Esophagus muscularis mucosa (tissue), 4 donors: ENCODE results near the gene PIM3. TPM values are rescaled to one million over a fixed set of nuclear protein-coding genes. Genes with fewer than 3 reads are reported as not detected.

ENCODE experiments used
- DNase-seq: peaks from one replicate; pipeline ENCODE4 v3.0.0-alpha.2; 2017; ENCODE audit errors: extremely low spot score
- H3K27ac ChIP-seq, 4 donors: fragments of 200-600 bp; sonication (generic); replicated peaks in 1 of 4; 1 replicate in 3 of 4; 2 replicates in 1 of 4; pipeline ENCODE4 v1.5.1; 2016 to 2019; ENCODE audit warnings: mild to moderate bottlenecking in 1 of 4
- H3K27me3 ChIP-seq, 4 donors: fragments of 200-600 bp; sonication (generic); one replicate each; pipeline versions ENCODE4 v1.5.1 to v1.6.0; 2016 to 2019
- H3K36me3 ChIP-seq, 4 donors: fragments of 200-600 bp; sonication (generic); one replicate each; pipeline ENCODE4 v1.5.1; 2016 to 2019
- H3K4me1 ChIP-seq, 4 donors: fragments of 200-600 bp; sonication (generic); one replicate each; pipeline ENCODE4 v1.5.1; 2016 to 2019
- H3K4me3 ChIP-seq, 4 donors: fragments of 200-600 bp; sonication (generic); 1 replicate in 2 of 4; 2 replicates in 2 of 4; pipeline ENCODE4 v1.5.1; 2016 to 2019; ENCODE audit warnings: mild to moderate bottlenecking in 4 of 4, moderate library complexity in 1 of 4
- H3K9me3 ChIP-seq, 4 donors: fragments of 200-600 bp; sonication (generic); 1 replicate in 3 of 4; 2 replicates in 1 of 4; pipeline ENCODE4 v1.5.1; 2016 to 2019
- EP300 ChIP-seq: sonication (generic); formaldehyde crosslinking; IDR thresholded peaks from one replicate; pipeline ENCODE4 v1.6.1; 2017; ENCODE audit warnings: antibody characterized with exemption
- POLR2A ChIP-seq: fragments of 450-650 bp; IDR thresholded peaks from one replicate; pipeline ENCODE4 v1.6.1; 2017; ENCODE audit warnings: antibody characterized with exemption, moderate library complexity, mild to moderate bottlenecking, low read depth
- POLR2AphosphoS5 ChIP-seq, 2 donors: sonication (generic); formaldehyde crosslinking; IDR thresholded peaks; one replicate each; pipeline ENCODE4 v1.6.1; 2017; ENCODE audit warnings: antibody characterized with exemption in 2 of 2
- WGBS: methylation state at CpG from one replicate; pipeline ENCODE4 v1.1.5; 2018; 5-methylcytosine and 5-hydroxymethylcytosine counted together
- intact Hi-C: fragments of 100-400 bp; cut with DNase I; formaldehyde crosslinking; loops from one replicate; pipeline ENCODE4 v1.15.1; 2023
- total RNA-seq, 4 donors: library from RNA; depleted of rRNA; stranded (reverse); fragments of >200 nt; gene quantifications; one replicate each; pipeline versions ENCODE4 v1.1.0 to v1.2.1, GENCODE V29; 2016
- TF ChIP-seq, protein P1 (sequence below), 3 experiments: fragments of 200-600 bp in 2 of 3; fragments of 450-650 bp in 1 of 3; sonication (generic) in 2 of 3; IDR thresholded peaks; one replicate each; pipeline ENCODE4 v1.5.1; 2017 to 2019; ENCODE audit warnings: antibody characterized with exemption in 3 of 3, mild to moderate bottlenecking in 2 of 3, moderate library complexity in 1 of 3

The PIM3 gene
- total RNA-seq, 4 donors from 2014 or later = 36.1 to 106 (median 56.5) TPM

DNA sequence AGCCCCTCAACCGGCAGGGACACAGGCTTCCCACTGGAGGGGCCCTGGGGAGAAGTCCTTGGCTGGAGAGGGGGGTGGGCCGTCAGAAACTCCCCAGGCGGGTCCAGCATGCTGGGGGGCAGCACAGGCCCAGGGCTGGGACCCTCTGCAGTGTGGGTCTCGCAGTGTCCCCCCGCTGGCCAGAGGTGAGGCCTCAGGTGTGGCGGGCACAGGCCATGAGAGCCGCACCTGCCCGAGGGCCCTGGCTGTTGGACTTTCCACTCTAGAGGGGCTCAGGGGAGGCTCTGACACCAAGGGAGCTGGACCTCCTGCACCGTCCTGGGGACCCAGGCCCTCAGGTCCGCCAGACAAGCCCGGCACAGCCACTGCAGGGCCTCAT, 10.7 kb upstream of the PIM3 start:
- WGBS = 66% methylated on average over 4 of the region's 11 CpGs
- Histone ChIP-seq H3K27ac (peak overlapping the region in 1 of 4 donors; percentile 40), H3K36me3 (no peaks in the 10 kb centered on the region), H3K4me1 (peaks cover 33 to 39% (median 34%) of the 10 kb centered on the region in 4 donors), H3K9me3 (no peaks in the 10 kb centered on the region), H3K4me3 (no peak overlapping the region), H3K27me3 (no peaks in the 10 kb centered on the region)
- TF ChIP-seq, protein P1, sequence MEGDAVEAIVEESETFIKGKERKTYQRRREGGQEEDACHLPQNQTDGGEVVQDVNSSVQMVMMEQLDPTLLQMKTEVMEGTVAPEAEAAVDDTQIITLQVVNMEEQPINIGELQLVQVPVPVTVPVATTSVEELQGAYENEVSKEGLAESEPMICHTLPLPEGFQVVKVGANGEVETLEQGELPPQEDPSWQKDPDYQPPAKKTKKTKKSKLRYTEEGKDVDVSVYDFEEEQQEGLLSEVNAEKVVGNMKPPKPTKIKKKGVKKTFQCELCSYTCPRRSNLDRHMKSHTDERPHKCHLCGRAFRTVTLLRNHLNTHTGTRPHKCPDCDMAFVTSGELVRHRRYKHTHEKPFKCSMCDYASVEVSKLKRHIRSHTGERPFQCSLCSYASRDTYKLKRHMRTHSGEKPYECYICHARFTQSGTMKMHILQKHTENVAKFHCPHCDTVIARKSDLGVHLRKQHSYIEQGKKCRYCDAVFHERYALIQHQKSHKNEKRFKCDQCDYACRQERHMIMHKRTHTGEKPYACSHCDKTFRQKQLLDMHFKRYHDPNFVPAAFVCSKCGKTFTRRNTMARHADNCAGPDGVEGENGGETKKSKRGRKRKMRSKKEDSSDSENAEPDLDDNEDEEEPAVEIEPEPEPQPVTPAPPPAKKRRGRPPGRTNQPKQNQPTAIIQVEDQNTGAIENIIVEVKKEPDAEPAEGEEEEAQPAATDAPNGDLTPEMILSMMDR (IDR thresholded peaks at IDR 0.05) = no peak
- TF ChIP-seq POLR2AphosphoS5 (IDR thresholded peaks at IDR 0.05) (no peak), EP300 (no peak), POLR2A (no peak)
- DNase-seq = no peak
- intact Hi-C loops = no loop called here

DNA sequence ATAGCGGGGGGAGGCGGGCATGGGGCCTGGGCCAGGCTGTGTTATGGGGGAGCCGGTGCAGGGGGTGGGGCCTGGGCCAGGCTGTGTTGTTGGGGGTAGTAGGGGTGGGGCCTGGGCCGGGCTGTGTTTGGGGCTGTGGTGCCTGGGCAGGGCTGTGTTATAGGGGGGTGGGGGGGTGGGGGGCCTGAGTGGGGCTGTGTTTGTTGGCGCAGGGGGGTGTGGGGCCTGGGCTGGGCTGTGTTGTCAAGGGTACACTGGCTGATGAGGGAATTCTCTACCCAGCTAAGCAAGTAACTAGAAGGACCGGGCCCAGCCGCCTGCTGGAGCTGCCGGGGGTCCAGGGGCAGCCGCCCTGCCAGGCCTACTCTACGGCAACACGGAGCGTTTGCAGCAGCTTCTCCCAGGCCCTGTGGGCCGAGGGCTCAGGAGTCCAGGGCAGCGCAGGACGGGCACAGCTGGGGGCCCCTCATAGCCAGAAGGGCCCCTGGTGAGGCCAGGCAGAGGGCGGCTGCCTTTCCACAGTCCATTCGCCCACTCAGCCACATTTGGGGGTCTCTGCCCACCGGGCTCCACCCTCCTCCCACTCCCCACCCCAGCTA, 10.1 kb upstream of the PIM3 start:
- 93% methylated on average over 9 of the region's 18 CpGs for WGBS
- DNase-seq = no peak
- Histone ChIP-seq H3K4me3 (no peak overlapping the region), H3K9me3 (no peaks in the 10 kb centered on the region), H3K36me3 (no peaks in the 10 kb centered on the region), H3K4me1 (peaks cover 39 to 44% (median 40%) of the 10 kb centered on the region in 4 donors), H3K27ac (peak overlapping the region in 1 of 4 donors; percentile 40), H3K27me3 (no peaks in the 10 kb centered on the region)
- intact Hi-C loops = no loop called here
- TF ChIP-seq EP300 (no peak), POLR2A (no peak), POLR2AphosphoS5 (IDR thresholded peaks at IDR 0.05) (no peak)
- TF ChIP-seq, protein P1 (IDR thresholded peaks at IDR 0.05) = no peak

DNA sequence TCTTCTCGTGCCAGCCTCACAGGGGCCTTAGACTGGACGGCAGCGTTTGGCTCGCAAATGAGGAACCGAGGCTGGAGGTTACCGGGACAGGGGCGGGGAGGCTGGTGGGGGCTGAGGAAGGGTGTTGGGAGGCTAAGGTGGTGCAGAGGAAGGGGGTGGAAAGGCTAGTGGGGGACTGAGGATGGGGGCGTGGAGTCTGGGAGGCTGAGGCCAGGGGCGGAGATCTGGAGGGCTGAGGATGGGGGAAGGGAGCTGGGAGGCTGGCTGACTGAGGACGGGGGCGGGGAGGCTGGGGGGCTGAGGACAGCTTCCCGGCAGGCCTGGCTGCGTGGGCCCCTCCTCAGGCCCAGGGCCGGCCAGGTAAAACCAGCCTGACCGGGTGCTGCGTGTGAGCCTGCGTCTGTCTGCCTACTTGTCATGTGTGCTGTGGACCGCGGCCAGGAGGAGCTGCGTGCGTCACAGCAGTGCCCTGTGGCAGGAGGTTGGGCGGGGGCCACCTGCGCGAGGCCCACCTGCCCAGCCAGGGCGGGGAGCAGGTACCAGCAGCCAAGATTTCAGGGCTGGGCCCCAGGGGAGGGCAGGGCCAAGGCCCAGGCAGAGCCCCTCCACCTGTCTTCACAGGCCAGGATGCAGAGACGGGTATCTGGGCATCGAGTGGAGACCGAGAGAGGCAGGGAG, 9.4 kb upstream of the PIM3 start:
- DNase-seq = no peak

DNA sequence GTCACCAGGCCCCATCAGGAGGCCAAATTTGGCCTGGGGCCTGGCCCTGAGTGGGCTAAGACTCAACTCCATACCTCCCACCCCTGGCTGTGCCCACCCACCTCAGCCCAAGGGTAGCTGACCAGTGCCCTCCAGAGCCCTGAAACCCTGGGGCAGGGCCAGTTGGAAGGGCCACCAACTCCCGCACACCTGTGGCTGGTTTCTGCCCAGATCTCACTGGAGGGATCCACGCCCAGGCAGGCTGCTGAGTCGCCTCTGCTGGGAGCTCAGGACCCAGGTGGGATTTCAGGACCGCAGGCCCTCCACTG, 8.9 kb upstream of the PIM3 start:
- Histone ChIP-seq H3K4me1 (peaks cover 39 to 45% (median 40%) of the 10 kb centered on the region in 4 donors), H3K9me3 (no peaks in the 10 kb centered on the region), H3K27ac (peak overlapping the region in 1 of 4 donors; percentile 57), H3K27me3 (no peaks in the 10 kb centered on the region), H3K36me3 (no peaks in the 10 kb centered on the region), H3K4me3 (no peak overlapping the region)
- intact Hi-C loops = no loop called here
- DNase-seq = no peak
- TF ChIP-seq POLR2A (no peak), EP300 (no peak), POLR2AphosphoS5 (IDR thresholded peaks at IDR 0.05) (no peak)
- TF ChIP-seq, protein P1 (IDR thresholded peaks at IDR 0.05) = no peak
- WGBS = 80% methylated on average over 1 of the region's 4 CpGs

More for the DNA sequence above, 9.4 kb upstream of the PIM3 start:
- no peaks in the 10 kb centered on the region for H3K27me3 ChIP-seq
- no peaks in the 10 kb centered on the region for H3K36me3 ChIP-seq
- WGBS = 83% methylated on average over 16 of the region's 28 CpGs
- no peak overlapping the region for H3K4me3 ChIP-seq
- intact Hi-C loops = no loop called here
- no peaks in the 10 kb centered on the region for H3K9me3 ChIP-seq
- peak overlapping the region in 1 of 4 donors; percentile 57 for H3K27ac ChIP-seq
- H3K4me1 ChIP-seq = peaks cover 39 to 45% (median 40%) of the 10 kb centered on the region in 4 donors
- TF ChIP-seq POLR2AphosphoS5 (IDR thresholded peaks at IDR 0.05) (no peak), EP300 (no peak)
- TF ChIP-seq, protein P1 (IDR thresholded peaks at IDR 0.05) = no peak
